HCT116 (cell line): ENCODE data around the gene TMEM132A. TPM values are rescaled to one million over a fixed set of nuclear protein-coding genes. Genes with fewer than 3 reads are reported as not detected.

Experiments
- ATAC-seq: fragments of 200-7000 bp; cut with Tn5 transposase; 2 replicates; pipeline ENCODE4 v1.9.1; 2020; ENCODE audit warnings: mild to moderate bottlenecking, moderate library complexity
- BruUV-seq: library from RNA; stranded (reverse); fragments of 400-500 nt; replicated peaks from 2 replicates; lab custom pipeline; 2021; lab: Mats Ljungman, UMichigan
- CTCF ChIA-PET: fragments of 300-600 bp; sonication (Branson Sonifier 250); formaldehyde crosslinking; loops from one replicate; lab custom pipeline; 2021; ENCODE audit warnings: antibody characterized with exemption; lab: Charles Lee
- POLR2A ChIA-PET: fragments of 300-600, 350-600 bp; sonication (Branson Sonifier 250); formaldehyde crosslinking; loops from one replicate; lab custom pipeline; 2021; ENCODE audit warnings: antibody characterized with exemption; lab: Charles Lee
- RAD21 ChIA-PET, 2 experiments: fragments of 300-600 bp; sonication (Branson Sonifier 250); formaldehyde crosslinking; loops; one replicate each; lab custom pipeline; 2023; ENCODE audit warnings: low total read pairs in 2 of 2; ENCODE audit not compliant: uncharacterized antibody in 2 of 2, unreplicated experiment in 2 of 2, low non-redundant PET in 1 of 2; lab: Charles Lee
- DNase-seq: peaks from one replicate; pipeline ENCODE4 v3.0.0-alpha.2; 2010; ENCODE audit warnings: low read depth, low spot score
- H2AFZ ChIP-seq: fragments of 200-600 bp; shearing (Covaris generic), sonication (generic); 2 replicates; pipeline ENCODE4 v1.6.1; 2017; ENCODE audit warnings: low read depth, mixed run types, mixed read lengths, antibody characterized with exemption, low read length; ENCODE audit not compliant: poor library complexity, severe bottlenecking
- H3K27ac ChIP-seq: 2 replicates; pipeline ENCODE4 v1.5.1; 2012; ENCODE audit warnings: low read depth, low read length
- H3K27me3 ChIP-seq: fragments of 200-600 bp; sonication (generic); 2 replicates; pipeline ENCODE4 v1.6.1; 2016; ENCODE audit warnings: mixed run types, low read length, mixed read lengths; ENCODE audit not compliant: insufficient read depth
- H3K36me3 ChIP-seq, 2 experiments: fragments of 200-500 bp in 1 of 2; fragments of 200-600 bp in 1 of 2; sonication (Bioruptor generic) in 1 of 2; sonication (generic) in 1 of 2; 2 replicates each; pipeline versions ENCODE4 v1.5.1 to v1.6.1; 2014 to 2016; ENCODE audit warnings: low read length in 2 of 2, inconsistent platforms in 1 of 2, mixed read lengths in 1 of 2, mixed run types in 1 of 2; ENCODE audit not compliant: insufficient read depth in 2 of 2, control insufficient read depth in 1 of 2
- H3K4me1 ChIP-seq, 2 experiments: fragments of 200-600 bp in 1 of 2; sonication (generic) in 1 of 2; 2 replicates each; pipeline versions ENCODE4 v1.5.1 to v1.6.1; 2012 to 2017; ENCODE audit warnings: low read length in 2 of 2, inconsistent platforms in 1 of 2, mild to moderate bottlenecking in 1 of 2, mixed read lengths in 1 of 2, mixed run types in 1 of 2, moderate library complexity in 1 of 2; ENCODE audit not compliant: insufficient read depth in 2 of 2, control insufficient read depth in 1 of 2
- H3K4me2 ChIP-seq: fragments of 200-600 bp; sonication (generic); 2 replicates; pipeline ENCODE4 v1.6.1; 2017; ENCODE audit warnings: mixed run types, low read length, mixed read lengths
- H3K4me3 ChIP-seq, 2 experiments: fragments of 200-600 bp in 1 of 2; sonication (generic) in 1 of 2; replicated peaks in 1 of 2; 2 replicates each; pipeline ENCODE4 v1.5.1; 2011 to 2016; ENCODE audit warnings: low read length in 2 of 2, control low read depth in 1 of 2, low read depth in 1 of 2, mild to moderate bottlenecking in 1 of 2, mixed read lengths in 1 of 2, mixed run types in 1 of 2
- H3K79me2 ChIP-seq: fragments of 200-600 bp; sonication (generic); 2 replicates; pipeline ENCODE4 v1.6.1; 2017; ENCODE audit warnings: mild to moderate bottlenecking, mixed run types, low read length, moderate library complexity, mixed read lengths; ENCODE audit not compliant: insufficient read depth
- H3K9ac ChIP-seq: fragments of 200-600 bp; sonication (generic); 2 replicates; pipeline ENCODE4 v1.6.1; 2016; ENCODE audit warnings: low read length, mixed read lengths
- H3K9me2 ChIP-seq: fragments of 200-600 bp; sonication (generic), shearing (Covaris generic); 2 replicates; pipeline ENCODE4 v1.6.1; 2017; ENCODE audit warnings: mixed run types, mild to moderate bottlenecking, moderate library complexity; ENCODE audit not compliant: insufficient read depth
- H3K9me3 ChIP-seq, 2 experiments: fragments of 200-500 bp in 1 of 2; fragments of 200-600 bp in 1 of 2; sonication (Bioruptor generic) in 1 of 2; sonication (generic) in 1 of 2; 2 replicates each; pipeline ENCODE4 v1.6.1; 2014 to 2017; ENCODE audit warnings: low read length in 2 of 2, mixed read lengths in 2 of 2, inconsistent platforms in 1 of 2, low read depth in 1 of 2, mild to moderate bottlenecking in 1 of 2, mixed run types in 1 of 2, moderate library complexity in 1 of 2; ENCODE audit not compliant: control insufficient read depth in 1 of 2, insufficient read depth in 1 of 2
- H4K20me1 ChIP-seq: fragments of 200-600 bp; sonication (generic), shearing (Covaris generic); 2 replicates; pipeline ENCODE4 v1.6.1; 2017; ENCODE audit warnings: mixed run types, mild to moderate bottlenecking, moderate library complexity; ENCODE audit not compliant: insufficient read depth
- CBX3 ChIP-seq: IDR thresholded peaks from 2 replicates; pipeline ENCODE4 v1.6.1; 2012; ENCODE audit warnings: low read depth
- EGR1 ChIP-seq: IDR thresholded peaks from 2 replicates; pipeline ENCODE4 v1.6.1; 2012; ENCODE audit warnings: low read depth
- ELF1 ChIP-seq: IDR thresholded peaks from 2 replicates; pipeline ENCODE4 v1.6.1; 2012; ENCODE audit warnings: low read depth, borderline replicate concordance
- FOSL1 ChIP-seq: IDR thresholded peaks from 2 replicates; pipeline ENCODE4 v1.6.1; 2012; ENCODE audit warnings: low read depth
- RAD21 ChIP-seq: IDR thresholded peaks from 2 replicates; pipeline ENCODE4 v1.6.1; 2012; ENCODE audit warnings: low read depth, mild to moderate bottlenecking
- SP1 ChIP-seq: IDR thresholded peaks from 2 replicates; pipeline ENCODE4 v1.6.1; 2012; ENCODE audit warnings: low read depth
- SRF ChIP-seq: IDR thresholded peaks from 2 replicates; pipeline ENCODE4 v1.6.1; 2012; ENCODE audit warnings: low read depth
- TCF7L2 ChIP-seq: IDR thresholded peaks from 2 replicates; pipeline ENCODE4 v1.7.0; 2011; ENCODE audit warnings: borderline replicate concordance, inconsistent platforms; ENCODE audit not compliant: insufficient read depth, insufficient read length; ENCODE audit errors: extremely low read depth
- ZBTB33 ChIP-seq: IDR thresholded peaks from 2 replicates; pipeline ENCODE4 v1.6.1; 2011; ENCODE audit warnings: mild to moderate bottlenecking, low read length, moderate library complexity; ENCODE audit not compliant: insufficient replicate concordance; ENCODE audit errors: extremely low read depth
- intact Hi-C: fragments of 100-400 bp; cut with micrococcal nuclease; formaldehyde crosslinking; loops from 2 replicates; pipeline ENCODE4 v1.10.0; 2022
- total RNA-seq: library from RNA; stranded (reverse); gene quantifications from one replicate; pipeline ENCODE4 v1.2.1, GENCODE V29; 2021; ENCODE audit not compliant: unreplicated experiment

The TMEM132A gene
- total RNA-seq, 1 experiment from 2014 or later = 120 TPM

- H4K20me1 ChIP-seq = peaks cover 7% of the 10 kb centered on the region
- H3K79me2 ChIP-seq = peaks cover 18% of the 10 kb centered on the region; the same call in 1 of the 2 replicates
- H3K9me2 ChIP-seq = no peaks in the 10 kb centered on the region
- no peak overlapping the region for H3K9ac ChIP-seq
- DNase-seq (no peak), ATAC-seq (no peak)
- H3K27ac ChIP-seq = no peak overlapping the region
- POLR2A ChIA-PET = no interaction called here
- BruUV-seq = no TSS peak
- H3K4me3 ChIP-seq = no peak overlapping the region
- intact Hi-C loops = no loop called here
- RAD21 ChIA-PET = no interaction called here
- no peak overlapping the region for H2AFZ ChIP-seq
- TF ChIP-seq ZBTB33 = no peak
- no peak for TF ChIP-seq TCF7L2
- TF ChIP-seq EGR1 = no peak
- no peak for TF ChIP-seq FOSL1
- no peak for TF ChIP-seq CBX3
- TF ChIP-seq SP1 = no peak
- TF ChIP-seq ELF1 = no peak
- TF ChIP-seq SRF = no peak
- no peak for TF ChIP-seq RAD21
- CTCF ChIA-PET = no interaction called here
- H3K9me3 ChIP-seq = no peaks in the 10 kb centered on the region
- H3K4me2 ChIP-seq = no peak overlapping the region
- no peaks in the 10 kb centered on the region for H3K27me3 ChIP-seq
- peaks cover 68 to 69% of the 10 kb centered on the region in 2 experiments for H3K36me3 ChIP-seq
- peaks cover 0 to 3% of the 10 kb centered on the region in 2 experiments; a peak in 1 of 4 replicates for H3K4me1 ChIP-seq
Measured at GRCh38 chr11:60897496-60897895, 26.8 kb upstream of the TMEM132A start.
